ENCODE data around the gene DISC1.

DNA sequence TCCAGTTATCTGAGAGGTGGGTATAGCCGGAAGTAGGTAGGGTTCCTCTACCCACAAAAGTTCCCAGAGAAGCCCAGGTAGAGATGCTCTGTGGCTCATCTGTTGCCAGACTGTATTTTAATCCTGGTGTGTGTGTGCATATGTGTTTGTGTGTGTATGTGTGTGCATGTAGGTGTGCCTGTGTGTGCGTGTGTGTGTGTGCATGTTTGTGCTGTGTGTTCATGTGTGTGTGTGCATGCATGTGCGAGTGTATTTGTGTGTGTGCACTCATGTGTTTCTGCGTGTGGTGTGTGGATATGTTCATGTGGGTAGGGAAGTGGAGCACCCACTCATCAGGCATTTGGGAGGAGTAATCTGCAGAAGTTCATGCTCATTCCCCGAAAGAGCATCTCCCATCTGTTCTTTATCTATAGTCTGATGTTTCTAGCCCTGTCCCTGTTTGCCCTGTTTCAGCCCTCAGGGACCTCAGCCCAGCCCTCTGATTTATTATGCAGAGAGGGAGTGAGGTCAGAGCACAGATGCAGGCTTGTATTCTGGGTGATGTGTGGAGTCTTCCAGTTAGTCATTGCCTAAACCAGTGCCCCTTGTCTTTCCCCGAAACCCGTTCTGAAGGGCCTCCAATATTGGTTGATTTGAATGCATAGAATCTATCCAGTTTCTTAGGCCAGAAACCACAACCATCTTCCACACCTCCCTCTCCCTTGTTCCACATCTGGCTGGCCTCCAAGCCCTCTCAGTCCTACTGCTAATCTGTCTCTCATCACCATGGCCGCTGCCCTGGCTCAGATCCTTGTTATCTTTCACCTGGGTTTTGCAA lies 69.1 kb downstream of the DISC1 start:
- TF ChIP-seq MAX (IDR thresholded peaks at IDR 0.05): no peak
- no peak for TF ChIP-seq EP300 (IDR thresholded peaks at IDR 0.05; ENCODE audit: borderline replicate concordance)
- no peak for TF ChIP-seq YY1 (IDR thresholded peaks at IDR 0.05; ENCODE audit: low read depth)
- no peak for TF ChIP-seq USF1 (IDR thresholded peaks at IDR 0.05)
- no peak for TF ChIP-seq FOXM1 (IDR thresholded peaks at IDR 0.05; ENCODE audit: borderline replicate concordance, low read depth)
- TF ChIP-seq ZBTB7A (IDR thresholded peaks at IDR 0.05; ENCODE audit: low read depth): no peak
- TF ChIP-seq CREB1 (IDR thresholded peaks at IDR 0.05; ENCODE audit: low read depth): no peak
- no peak for TF ChIP-seq EGR1 (IDR thresholded peaks at IDR 0.05)
- TF ChIP-seq TAF1 (IDR thresholded peaks at IDR 0.05; ENCODE audit: low read depth): no peak
- TF ChIP-seq, protein P1, sequence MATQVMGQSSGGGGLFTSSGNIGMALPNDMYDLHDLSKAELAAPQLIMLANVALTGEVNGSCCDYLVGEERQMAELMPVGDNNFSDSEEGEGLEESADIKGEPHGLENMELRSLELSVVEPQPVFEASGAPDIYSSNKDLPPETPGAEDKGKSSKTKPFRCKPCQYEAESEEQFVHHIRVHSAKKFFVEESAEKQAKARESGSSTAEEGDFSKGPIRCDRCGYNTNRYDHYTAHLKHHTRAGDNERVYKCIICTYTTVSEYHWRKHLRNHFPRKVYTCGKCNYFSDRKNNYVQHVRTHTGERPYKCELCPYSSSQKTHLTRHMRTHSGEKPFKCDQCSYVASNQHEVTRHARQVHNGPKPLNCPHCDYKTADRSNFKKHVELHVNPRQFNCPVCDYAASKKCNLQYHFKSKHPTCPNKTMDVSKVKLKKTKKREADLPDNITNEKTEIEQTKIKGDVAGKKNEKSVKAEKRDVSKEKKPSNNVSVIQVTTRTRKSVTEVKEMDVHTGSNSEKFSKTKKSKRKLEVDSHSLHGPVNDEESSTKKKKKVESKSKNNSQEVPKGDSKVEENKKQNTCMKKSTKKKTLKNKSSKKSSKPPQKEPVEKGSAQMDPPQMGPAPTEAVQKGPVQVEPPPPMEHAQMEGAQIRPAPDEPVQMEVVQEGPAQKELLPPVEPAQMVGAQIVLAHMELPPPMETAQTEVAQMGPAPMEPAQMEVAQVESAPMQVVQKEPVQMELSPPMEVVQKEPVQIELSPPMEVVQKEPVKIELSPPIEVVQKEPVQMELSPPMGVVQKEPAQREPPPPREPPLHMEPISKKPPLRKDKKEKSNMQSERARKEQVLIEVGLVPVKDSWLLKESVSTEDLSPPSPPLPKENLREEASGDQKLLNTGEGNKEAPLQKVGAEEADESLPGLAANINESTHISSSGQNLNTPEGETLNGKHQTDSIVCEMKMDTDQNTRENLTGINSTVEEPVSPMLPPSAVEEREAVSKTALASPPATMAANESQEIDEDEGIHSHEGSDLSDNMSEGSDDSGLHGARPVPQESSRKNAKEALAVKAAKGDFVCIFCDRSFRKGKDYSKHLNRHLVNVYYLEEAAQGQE (IDR thresholded peaks at IDR 0.05; ENCODE audit: low read depth): no peak
- TF ChIP-seq NFIC (IDR thresholded peaks at IDR 0.05): no peak

Measured in Ishikawa (cell line).